Upper lobe of left lung (tissue), 6 donors: ENCODE results near the gene PFKP. TPM values are rescaled to one million over a fixed set of nuclear protein-coding genes. Genes with fewer than 3 reads are reported as not detected.

ENCODE experiments used
- ATAC-seq, 2 donors: fragments of 200-7000 bp; cut with Tn5 transposase; one replicate each; pipeline ENCODE4 v1.9.1; 2022; ENCODE audit warnings: mild to moderate bottlenecking in 2 of 2, moderate library complexity in 2 of 2; ENCODE audit not compliant: low FRiP score in 2 of 2
- DNase-seq, 2 donors: peaks; one replicate each; pipeline ENCODE4 v3.0.0-alpha.2; 2019 to 2020
- H3K27ac ChIP-seq, 4 donors: fragments of 200-600 bp; sonication (generic); one replicate each; pipeline ENCODE4 v1.5.1; 2016 to 2019
- H3K27me3 ChIP-seq, 4 donors: fragments of 200-600 bp; sonication (generic); one replicate each; pipeline ENCODE4 v1.5.1; 2017 to 2019
- H3K36me3 ChIP-seq, 4 donors: fragments of 200-600 bp; sonication (generic); one replicate each; pipeline ENCODE4 v1.5.1; 2016 to 2019
- H3K4me1 ChIP-seq, 4 donors: fragments of 200-600 bp; sonication (generic); one replicate each; pipeline ENCODE4 v1.5.1; 2018 to 2019
- H3K4me3 ChIP-seq, 4 donors: fragments of 200-600 bp; sonication (generic); one replicate each; pipeline ENCODE4 v1.5.1; 2017 to 2019; ENCODE audit warnings: mild to moderate bottlenecking in 2 of 4, moderate library complexity in 1 of 4
- H3K9me3 ChIP-seq, 4 donors: fragments of 200-600 bp; sonication (generic); one replicate each; pipeline ENCODE4 v1.5.1; 2018 to 2019
- EP300 ChIP-seq, 4 donors: sonication (generic); formaldehyde crosslinking; IDR thresholded peaks; one replicate each; pipeline ENCODE4 v1.5.1; 2017; ENCODE audit warnings: antibody characterized with exemption in 4 of 4, control low read depth in 2 of 4
- POLR2A ChIP-seq, 4 donors: fragments of 450-650 bp; IDR thresholded peaks; one replicate each; pipeline ENCODE4 v1.5.1; 2016 to 2017; ENCODE audit warnings: antibody characterized with exemption in 4 of 4, mild to moderate bottlenecking in 2 of 4
- POLR2AphosphoS5 ChIP-seq, 2 donors: sonication (generic); formaldehyde crosslinking; IDR thresholded peaks; one replicate each; pipeline ENCODE4 v1.5.1; 2017; ENCODE audit warnings: antibody characterized with exemption in 2 of 2
- WGBS, 2 donors: methylation state at CpG; one replicate each; pipeline ENCODE4 v1.1.5; 2017 to 2018; 5-methylcytosine and 5-hydroxymethylcytosine counted together
- total RNA-seq, 6 donors: library from RNA; depleted of rRNA in 4 of 6; stranded (reverse); fragments of >200 nt in 4 of 6; gene quantifications; one replicate each; pipeline versions ENCODE4 v1.1.0 to v1.2.1, GENCODE V29; 2016 to 2021
- TF ChIP-seq, protein P1 (sequence below), 6 experiments: fragments of 450-650 bp in 4 of 6; fragments of 200-600 bp in 2 of 6; sonication (generic) in 2 of 6; IDR thresholded peaks; one replicate each; pipeline ENCODE4 v1.5.1; 2016 to 2019; ENCODE audit warnings: antibody characterized with exemption in 6 of 6
- donor health status: DM: no; HTN: no; CAD: no; lungs with moderate emphysema.
- donor health status: DM: no; HTN: yes; CAD: no; lungs with severe emphysema.

The PFKP gene
- total RNA-seq, 6 donors from 2014 or later: 18.9 to 42.1 (median 30.8) TPM

DNA sequence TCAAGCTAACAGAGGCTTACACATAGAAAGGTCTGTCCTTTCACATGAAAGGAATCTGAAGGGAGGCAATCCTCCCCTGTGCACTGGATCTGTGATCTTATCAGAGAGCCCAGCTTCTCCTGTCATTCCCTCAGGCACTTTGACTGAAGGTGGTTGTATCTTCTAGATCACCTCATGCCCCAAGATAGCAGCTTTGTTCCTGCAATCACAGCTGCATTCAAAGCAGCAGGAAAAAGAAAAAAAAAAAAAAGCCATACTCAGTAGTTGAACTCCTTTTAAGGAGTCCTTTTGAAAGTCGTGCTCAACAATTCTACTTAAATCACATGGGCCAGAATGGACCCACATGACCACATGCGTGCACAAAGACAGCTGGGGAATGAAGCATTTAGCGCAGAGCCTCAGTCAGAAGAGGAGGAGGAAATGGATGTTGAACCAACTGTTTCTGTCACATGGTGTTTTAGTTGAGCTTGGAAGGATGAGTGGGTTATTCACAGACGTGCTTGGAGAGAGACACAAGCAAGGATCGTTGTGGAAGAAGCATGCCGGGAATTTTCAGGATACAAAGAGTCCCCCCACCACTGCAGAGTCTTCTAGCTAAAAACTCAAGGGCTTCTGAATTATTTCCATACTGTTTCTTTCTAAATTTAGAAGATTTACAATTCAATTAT, 13.0 kb upstream of the PFKP start:
- WGBS, 2 donors: 45 to 63% methylated on average over 6 of the region's 6 CpGs
- H3K27ac ChIP-seq: no peak overlapping the region
- ATAC-seq (no peak), DNase-seq (no peak)
- TF ChIP-seq EP300 (IDR thresholded peaks at IDR 0.05): no peak
- TF ChIP-seq POLR2A (IDR thresholded peaks at IDR 0.05): no peak
- TF ChIP-seq POLR2AphosphoS5 (IDR thresholded peaks at IDR 0.05): no peak
- TF ChIP-seq, protein P1, sequence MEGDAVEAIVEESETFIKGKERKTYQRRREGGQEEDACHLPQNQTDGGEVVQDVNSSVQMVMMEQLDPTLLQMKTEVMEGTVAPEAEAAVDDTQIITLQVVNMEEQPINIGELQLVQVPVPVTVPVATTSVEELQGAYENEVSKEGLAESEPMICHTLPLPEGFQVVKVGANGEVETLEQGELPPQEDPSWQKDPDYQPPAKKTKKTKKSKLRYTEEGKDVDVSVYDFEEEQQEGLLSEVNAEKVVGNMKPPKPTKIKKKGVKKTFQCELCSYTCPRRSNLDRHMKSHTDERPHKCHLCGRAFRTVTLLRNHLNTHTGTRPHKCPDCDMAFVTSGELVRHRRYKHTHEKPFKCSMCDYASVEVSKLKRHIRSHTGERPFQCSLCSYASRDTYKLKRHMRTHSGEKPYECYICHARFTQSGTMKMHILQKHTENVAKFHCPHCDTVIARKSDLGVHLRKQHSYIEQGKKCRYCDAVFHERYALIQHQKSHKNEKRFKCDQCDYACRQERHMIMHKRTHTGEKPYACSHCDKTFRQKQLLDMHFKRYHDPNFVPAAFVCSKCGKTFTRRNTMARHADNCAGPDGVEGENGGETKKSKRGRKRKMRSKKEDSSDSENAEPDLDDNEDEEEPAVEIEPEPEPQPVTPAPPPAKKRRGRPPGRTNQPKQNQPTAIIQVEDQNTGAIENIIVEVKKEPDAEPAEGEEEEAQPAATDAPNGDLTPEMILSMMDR (IDR thresholded peaks at IDR 0.05): no peak
- H3K4me1 ChIP-seq: no peaks in the 10 kb centered on the region
- H3K27me3 ChIP-seq: no peaks in the 10 kb centered on the region
- no peaks in the 10 kb centered on the region for H3K9me3 ChIP-seq
- no peaks in the 10 kb centered on the region for H3K36me3 ChIP-seq
- H3K4me3 ChIP-seq: no peak overlapping the region

DNA sequence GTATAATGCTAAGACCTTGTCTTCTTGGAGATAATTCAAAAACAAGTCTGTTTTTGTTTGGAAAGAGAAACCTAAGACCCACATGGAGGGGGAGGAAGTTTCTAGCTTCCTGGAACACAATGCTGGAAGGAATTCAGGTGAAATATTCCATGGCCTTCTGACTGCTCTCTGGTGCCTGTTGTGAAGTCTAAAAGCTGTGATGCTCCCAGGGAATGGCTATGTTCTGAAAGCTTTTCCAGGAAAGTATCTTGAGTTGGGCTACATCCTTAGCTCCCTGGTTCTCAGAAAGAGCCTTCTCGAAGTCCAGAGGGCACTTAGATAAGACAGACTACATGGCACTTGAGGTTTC, 12.5 kb upstream of the PFKP start:
- TF ChIP-seq POLR2AphosphoS5 (IDR thresholded peaks at IDR 0.05): no peak
- no peak overlapping the region for H3K4me3 ChIP-seq
- no peak for DNase-seq
- no peaks in the 10 kb centered on the region for H3K9me3 ChIP-seq
- ATAC-seq: no peak
- no peak overlapping the region for H3K27ac ChIP-seq
- H3K4me1 ChIP-seq: no peaks in the 10 kb centered on the region
- no peaks in the 10 kb centered on the region for H3K36me3 ChIP-seq
- 36 to 40% methylated on average over 1 of the region's 1 CpG for whole genome bisulfite sequencing, 2 donors
- H3K27me3 ChIP-seq: no peaks in the 10 kb centered on the region

DNA sequence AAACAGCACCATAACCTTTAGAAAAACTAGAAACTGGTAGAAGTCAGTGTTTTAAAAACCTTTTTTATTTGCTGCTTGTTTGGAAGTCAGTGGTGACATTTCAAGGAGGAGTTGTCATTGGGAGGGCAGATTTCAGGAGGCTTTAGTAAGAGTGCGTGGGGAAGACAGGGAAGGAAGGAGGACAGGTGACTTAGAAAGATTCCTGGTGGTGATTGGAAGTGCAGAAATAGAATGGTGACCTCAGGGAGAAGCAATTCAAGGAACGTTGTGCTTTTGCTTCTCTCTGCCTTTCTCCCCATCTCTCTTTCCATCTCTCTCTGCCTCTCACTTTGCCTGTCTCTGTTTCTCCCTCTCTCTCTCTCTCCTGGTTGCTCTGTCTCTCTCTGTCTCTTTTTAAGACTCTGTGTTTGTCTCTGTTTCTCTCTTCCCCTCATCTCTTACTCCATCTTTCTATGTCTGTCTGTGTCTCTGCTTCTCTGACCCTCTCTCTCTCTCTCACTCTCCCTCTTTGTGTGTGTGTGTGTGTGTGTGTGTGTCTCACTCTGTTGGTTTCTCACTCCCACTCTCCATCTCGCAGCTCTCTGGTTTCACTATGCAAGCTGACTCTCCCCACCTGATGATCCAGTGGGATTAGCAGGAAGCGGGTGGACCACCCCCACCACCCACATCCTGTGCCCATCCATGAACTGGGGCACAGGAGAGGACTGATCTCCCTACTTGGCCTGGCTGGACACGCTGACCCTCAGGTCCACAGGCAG, 10.9 kb upstream of the PFKP start:
- H3K27ac ChIP-seq: no peak overlapping the region
- H3K4me3 ChIP-seq: no peak overlapping the region
- H3K27me3 ChIP-seq: no peaks in the 10 kb centered on the region
- TF ChIP-seq EP300 (IDR thresholded peaks at IDR 0.05) (no peak), POLR2AphosphoS5 (IDR thresholded peaks at IDR 0.05) (no peak), POLR2A (IDR thresholded peaks at IDR 0.05) (no peak)
- TF ChIP-seq, protein P1 (IDR thresholded peaks at IDR 0.05): no peak
- 66 to 67% methylated on average over 4 to 5 of the region's 5 CpGs for WGBS, 2 donors
- no peaks in the 10 kb centered on the region for H3K36me3 ChIP-seq
- ATAC-seq (no peak), DNase-seq (no peak)
- no peaks in the 10 kb centered on the region for H3K9me3 ChIP-seq
- no peaks in the 10 kb centered on the region for H3K4me1 ChIP-seq

DNA sequence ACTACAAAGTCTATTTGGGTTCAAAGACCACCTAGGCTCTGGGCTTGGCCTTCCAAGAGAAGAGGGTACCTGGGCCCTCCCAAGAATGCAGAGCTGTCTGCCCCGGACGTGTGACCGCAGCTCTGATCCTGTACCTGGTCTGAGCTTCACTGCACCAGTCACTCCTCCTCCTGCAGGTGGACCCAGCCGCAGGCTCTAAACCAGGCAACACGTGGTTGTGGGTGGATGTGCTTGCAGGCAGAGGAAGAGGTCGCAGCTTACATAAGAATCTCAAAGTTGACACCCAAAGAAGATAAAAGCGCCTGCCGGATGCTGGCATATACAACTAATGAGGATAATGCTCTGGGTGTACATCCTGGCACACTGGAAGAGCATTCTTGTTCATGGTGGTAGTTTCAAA, 9.4 kb upstream of the PFKP start:
- WGBS, 2 donors: 86 to 93% methylated on average over 5 to 8 of the region's 8 CpGs
- no peak for DNase-seq
- no peaks in the 10 kb centered on the region for H3K36me3 ChIP-seq
- H3K27me3 ChIP-seq: no peaks in the 10 kb centered on the region
- no peak overlapping the region for H3K4me3 ChIP-seq
- no peaks in the 10 kb centered on the region for H3K9me3 ChIP-seq
- TF ChIP-seq, protein P1 (IDR thresholded peaks at IDR 0.05): no peak
- TF ChIP-seq POLR2AphosphoS5 (IDR thresholded peaks at IDR 0.05) (no peak), POLR2A (IDR thresholded peaks at IDR 0.05) (no peak), EP300 (IDR thresholded peaks at IDR 0.05) (no peak)
- H3K4me1 ChIP-seq: no peaks in the 10 kb centered on the region
- H3K27ac ChIP-seq: no peak overlapping the region
- ATAC-seq: no peak

DNA sequence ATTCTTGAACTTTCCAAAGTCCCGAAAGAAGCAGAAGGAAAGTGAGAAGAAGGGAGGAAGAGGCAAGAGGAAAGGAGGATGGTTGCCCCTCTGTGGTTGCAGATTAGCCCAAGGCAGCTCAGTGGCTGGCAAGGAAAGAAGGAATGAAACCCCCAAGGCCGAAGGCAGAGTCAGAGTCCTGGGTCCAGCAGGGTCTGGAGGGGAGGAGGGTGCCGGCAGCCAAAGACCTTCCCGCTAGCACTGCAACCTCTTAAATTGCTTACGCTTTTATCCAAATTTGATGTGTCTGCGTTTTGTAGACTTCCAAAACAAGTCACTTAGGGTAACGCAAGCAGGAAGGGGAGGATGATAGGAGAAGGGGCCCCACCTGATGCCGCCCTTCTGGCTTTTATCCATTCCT, 7.4 kb upstream of the PFKP start:
- no peaks in the 10 kb centered on the region for H3K36me3 ChIP-seq
- H3K9me3 ChIP-seq: no peaks in the 10 kb centered on the region
- no peak overlapping the region for H3K27ac ChIP-seq
- 64 to 75% methylated on average over 8 of the region's 8 CpGs for WGBS, 2 donors
- no peak overlapping the region for H3K4me3 ChIP-seq
- TF ChIP-seq, protein P1 (IDR thresholded peaks at IDR 0.05): no peak
- TF ChIP-seq POLR2A (IDR thresholded peaks at IDR 0.05) (no peak), POLR2AphosphoS5 (IDR thresholded peaks at IDR 0.05) (no peak), EP300 (IDR thresholded peaks at IDR 0.05) (no peak)
- no peak for DNase-seq
- H3K27me3 ChIP-seq: no peaks in the 10 kb centered on the region
- no peak for ATAC-seq
- no peaks in the 10 kb centered on the region for H3K4me1 ChIP-seq
